HL-60 (cell line): ENCODE results near the gene TPK1.

Experiments used
- DNase-seq, 2 experiments: peaks; one replicate each; pipeline ENCODE4 v3.0.0-alpha.2; 2010 to 2020; ENCODE audit warnings: low read depth in 1 of 2, low spot score in 1 of 2
- H3K27ac ChIP-seq: fragments of 250-450 bp; sonication (Bioruptor Pico); replicated peaks from 2 replicates; pipeline ENCODE4 v1.5.1; 2020; ENCODE audit warnings: mild to moderate bottlenecking, moderate library complexity
- H3K27me3 ChIP-seq: fragments of 250-450 bp; sonication (Bioruptor Pico); 2 replicates; pipeline ENCODE4 v1.5.1; 2021; ENCODE audit warnings: mild to moderate bottlenecking, moderate library complexity; ENCODE audit not compliant: insufficient read depth, poor library complexity, severe bottlenecking
- H3K4me3 ChIP-seq: replicated peaks from 2 replicates; pipeline ENCODE4 v1.5.1; 2011; ENCODE audit warnings: mild to moderate bottlenecking, control low read depth, low read length; ENCODE audit not compliant: insufficient read depth
- GABPA ChIP-seq: IDR thresholded peaks from 2 replicates; pipeline ENCODE4 v1.6.1; 2012; ENCODE audit warnings: low read depth
- POLR2AphosphoS5 ChIP-seq: IDR thresholded peaks from 2 replicates; pipeline ENCODE4 v1.6.1; 2012; ENCODE audit warnings: low read depth
- SPI1 ChIP-seq: IDR thresholded peaks from 2 replicates; pipeline ENCODE4 v1.6.1; 2012; ENCODE audit warnings: low read depth, mild to moderate bottlenecking, borderline replicate concordance
- TF ChIP-seq, protein P1 (sequence below): IDR thresholded peaks from 2 replicates; pipeline ENCODE4 v1.6.1; 2012; ENCODE audit warnings: low read depth; ENCODE audit not compliant: insufficient replicate concordance
- TF ChIP-seq, protein P2 (sequence below): IDR thresholded peaks from one replicate; pipeline ENCODE4 v1.5.1; 2011; ENCODE audit warnings: low read length, control low read depth, inconsistent platforms; ENCODE audit not compliant: insufficient read depth

Gene TPK1

DNA sequence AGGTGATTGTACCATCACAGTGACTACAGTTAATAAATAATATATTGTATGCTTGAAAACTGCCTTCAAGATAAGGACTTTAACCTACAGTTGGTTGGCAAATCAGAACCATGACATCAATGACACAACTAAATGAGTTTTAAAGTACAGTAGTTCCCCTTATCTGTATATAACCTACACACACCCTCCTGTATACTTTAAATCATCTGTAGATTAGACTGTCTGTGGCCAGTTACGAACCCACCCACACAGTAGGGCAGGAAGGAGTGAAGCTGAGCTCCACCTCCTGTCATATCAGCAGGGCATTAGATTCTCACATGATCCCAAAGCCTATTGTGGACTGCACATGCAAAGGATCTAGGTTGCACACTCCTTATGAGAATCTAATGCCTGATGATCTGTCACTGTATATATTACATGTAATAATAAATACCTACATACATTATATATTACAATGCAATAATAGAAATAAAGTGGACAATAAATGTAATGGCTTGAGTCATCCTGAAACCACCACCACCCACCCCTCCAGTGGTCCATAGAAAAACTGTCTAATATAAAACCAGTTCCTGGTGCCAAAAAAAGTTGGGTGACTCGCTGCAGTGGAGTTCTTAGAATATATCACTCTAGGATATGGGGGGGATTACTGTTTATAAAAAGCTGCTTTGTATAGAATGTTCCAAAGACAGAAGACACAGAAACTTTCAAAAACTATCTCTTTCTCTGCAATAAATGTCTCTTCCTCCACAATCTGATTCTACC is 5.6 kb downstream of the TPK1 start:
- Histone ChIP-seq H3K27ac (no peak overlapping the region), H3K4me3 (no peak overlapping the region), H3K27me3 (no peaks in the 10 kb centered on the region)
- no peak for DNase-seq
- TF ChIP-seq SPI1: no peak
- TF ChIP-seq, protein P1, sequence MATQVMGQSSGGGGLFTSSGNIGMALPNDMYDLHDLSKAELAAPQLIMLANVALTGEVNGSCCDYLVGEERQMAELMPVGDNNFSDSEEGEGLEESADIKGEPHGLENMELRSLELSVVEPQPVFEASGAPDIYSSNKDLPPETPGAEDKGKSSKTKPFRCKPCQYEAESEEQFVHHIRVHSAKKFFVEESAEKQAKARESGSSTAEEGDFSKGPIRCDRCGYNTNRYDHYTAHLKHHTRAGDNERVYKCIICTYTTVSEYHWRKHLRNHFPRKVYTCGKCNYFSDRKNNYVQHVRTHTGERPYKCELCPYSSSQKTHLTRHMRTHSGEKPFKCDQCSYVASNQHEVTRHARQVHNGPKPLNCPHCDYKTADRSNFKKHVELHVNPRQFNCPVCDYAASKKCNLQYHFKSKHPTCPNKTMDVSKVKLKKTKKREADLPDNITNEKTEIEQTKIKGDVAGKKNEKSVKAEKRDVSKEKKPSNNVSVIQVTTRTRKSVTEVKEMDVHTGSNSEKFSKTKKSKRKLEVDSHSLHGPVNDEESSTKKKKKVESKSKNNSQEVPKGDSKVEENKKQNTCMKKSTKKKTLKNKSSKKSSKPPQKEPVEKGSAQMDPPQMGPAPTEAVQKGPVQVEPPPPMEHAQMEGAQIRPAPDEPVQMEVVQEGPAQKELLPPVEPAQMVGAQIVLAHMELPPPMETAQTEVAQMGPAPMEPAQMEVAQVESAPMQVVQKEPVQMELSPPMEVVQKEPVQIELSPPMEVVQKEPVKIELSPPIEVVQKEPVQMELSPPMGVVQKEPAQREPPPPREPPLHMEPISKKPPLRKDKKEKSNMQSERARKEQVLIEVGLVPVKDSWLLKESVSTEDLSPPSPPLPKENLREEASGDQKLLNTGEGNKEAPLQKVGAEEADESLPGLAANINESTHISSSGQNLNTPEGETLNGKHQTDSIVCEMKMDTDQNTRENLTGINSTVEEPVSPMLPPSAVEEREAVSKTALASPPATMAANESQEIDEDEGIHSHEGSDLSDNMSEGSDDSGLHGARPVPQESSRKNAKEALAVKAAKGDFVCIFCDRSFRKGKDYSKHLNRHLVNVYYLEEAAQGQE: no peak
- TF ChIP-seq GABPA: no peak

DNA sequence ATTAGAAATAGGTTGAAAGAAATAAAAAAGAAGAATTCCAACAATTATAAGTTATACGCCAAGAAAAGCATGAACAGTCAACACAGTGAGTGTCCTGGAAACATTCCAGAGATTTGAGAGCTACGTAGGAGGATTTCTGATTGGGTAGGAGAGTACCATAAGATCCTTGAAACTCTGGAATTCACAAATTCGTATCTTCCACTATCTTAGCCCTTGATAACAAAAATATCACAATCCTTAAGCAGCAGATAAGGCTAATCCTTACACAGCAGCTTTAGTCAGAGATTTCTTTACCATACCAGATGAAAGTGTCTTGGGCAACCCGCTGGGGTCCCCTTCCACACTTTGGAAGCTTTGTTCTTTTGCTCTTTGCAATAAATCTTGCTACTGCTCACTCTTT is 8.2 kb downstream of the TPK1 start:
- DNase-seq: no peak

DNA sequence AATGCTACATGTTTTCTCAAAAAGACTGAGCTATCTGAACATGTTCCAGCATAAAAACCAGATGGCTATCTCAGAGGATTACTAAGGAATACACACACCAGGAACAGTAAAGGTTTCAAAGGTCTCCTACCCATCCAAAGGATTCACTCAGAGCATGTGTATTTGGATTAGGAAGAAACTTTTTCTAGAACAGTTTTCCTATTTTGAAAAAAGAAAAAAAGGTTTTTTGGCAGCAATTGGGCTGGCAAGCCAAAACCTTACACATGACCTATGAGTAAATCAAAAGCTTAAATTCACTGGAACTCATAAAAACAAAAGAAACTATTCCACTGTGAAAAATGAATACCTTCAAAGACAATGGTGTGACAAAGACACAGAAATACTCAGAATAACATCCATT is 9.6 kb downstream of the TPK1 start:
- DNase-seq: no peak
- Histone ChIP-seq H3K4me3 (no peak overlapping the region), H3K27me3 (no peaks in the 10 kb centered on the region), H3K27ac (no peak overlapping the region)
- TF ChIP-seq, protein P1: no peak
- TF ChIP-seq POLR2AphosphoS5 (no peak), GABPA (no peak), SPI1 (no peak)
- TF ChIP-seq, protein P2, sequence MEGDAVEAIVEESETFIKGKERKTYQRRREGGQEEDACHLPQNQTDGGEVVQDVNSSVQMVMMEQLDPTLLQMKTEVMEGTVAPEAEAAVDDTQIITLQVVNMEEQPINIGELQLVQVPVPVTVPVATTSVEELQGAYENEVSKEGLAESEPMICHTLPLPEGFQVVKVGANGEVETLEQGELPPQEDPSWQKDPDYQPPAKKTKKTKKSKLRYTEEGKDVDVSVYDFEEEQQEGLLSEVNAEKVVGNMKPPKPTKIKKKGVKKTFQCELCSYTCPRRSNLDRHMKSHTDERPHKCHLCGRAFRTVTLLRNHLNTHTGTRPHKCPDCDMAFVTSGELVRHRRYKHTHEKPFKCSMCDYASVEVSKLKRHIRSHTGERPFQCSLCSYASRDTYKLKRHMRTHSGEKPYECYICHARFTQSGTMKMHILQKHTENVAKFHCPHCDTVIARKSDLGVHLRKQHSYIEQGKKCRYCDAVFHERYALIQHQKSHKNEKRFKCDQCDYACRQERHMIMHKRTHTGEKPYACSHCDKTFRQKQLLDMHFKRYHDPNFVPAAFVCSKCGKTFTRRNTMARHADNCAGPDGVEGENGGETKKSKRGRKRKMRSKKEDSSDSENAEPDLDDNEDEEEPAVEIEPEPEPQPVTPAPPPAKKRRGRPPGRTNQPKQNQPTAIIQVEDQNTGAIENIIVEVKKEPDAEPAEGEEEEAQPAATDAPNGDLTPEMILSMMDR: no peak

More for the DNA sequence above, 8.2 kb downstream of the TPK1 start:
- TF ChIP-seq POLR2AphosphoS5: no peak
- TF ChIP-seq GABPA: no peak
- no peak for TF ChIP-seq SPI1
- TF ChIP-seq, protein P2: no peak
- TF ChIP-seq, protein P1: no peak
- H3K4me3 ChIP-seq: no peak overlapping the region
- no peaks in the 10 kb centered on the region for H3K27me3 ChIP-seq
- H3K27ac ChIP-seq: no peak overlapping the region
